HepG2 (cell line): ENCODE data around the gene COG8. TPM values are rescaled to one million over a fixed set of nuclear protein-coding genes. Genes with fewer than 3 reads are reported as not detected.

Experiments used
- ARID5B ChIP-seq: IDR thresholded peaks from 2 replicates; pipeline ENCODE4 v1.4.0; 2020; ENCODE audit warnings: mild to moderate bottlenecking, missing genetic modification reagents
- DPF2 ChIP-seq: sonication (generic); formaldehyde crosslinking; IDR thresholded peaks from 2 replicates; pipeline ENCODE4 v1.4.0; 2020; ENCODE audit warnings: mild to moderate bottlenecking, low read depth, missing genetic modification reagents, borderline replicate concordance
- DRAP1 ChIP-seq: IDR thresholded peaks from 2 replicates; pipeline ENCODE4 v1.6.1; 2016; ENCODE audit warnings: missing genetic modification reagents, missing compliant biosample characterization
- FLYWCH1 ChIP-seq: sonication (generic); formaldehyde crosslinking; IDR thresholded peaks from 2 replicates; pipeline ENCODE4 v1.8.1; 2023; ENCODE audit warnings: mild to moderate bottlenecking, missing genetic modification reagents
- HIC2 ChIP-seq: sonication (generic); formaldehyde crosslinking; IDR thresholded peaks from 2 replicates; pipeline ENCODE4 v1.9.0; 2022; ENCODE audit warnings: low read depth, missing genetic modification reagents
- HMGXB3 ChIP-seq: sonication (generic); formaldehyde crosslinking; IDR thresholded peaks from 2 replicates; pipeline ENCODE4 v1.4.0; 2020; ENCODE audit warnings: missing genetic modification reagents, borderline replicate concordance
- HOXA3 ChIP-seq: sonication (generic); formaldehyde crosslinking; IDR thresholded peaks from 2 replicates; pipeline ENCODE4 v1.5.0; 2020; ENCODE audit warnings: missing genetic modification reagents
- MTF1 ChIP-seq: sonication (generic); formaldehyde crosslinking; IDR thresholded peaks from 2 replicates; pipeline ENCODE4 v1.5.0; 2020; ENCODE audit warnings: missing genetic modification reagents
- SP5 ChIP-seq: IDR thresholded peaks from 2 replicates; pipeline ENCODE4 v1.6.1; 2016; ENCODE audit warnings: low read depth, borderline replicate concordance
- SYNCRIP ChIP-seq: fragments of 200-400 bp; formaldehyde crosslinking; IDR thresholded peaks from 2 replicates; pipeline ENCODE4 v1.6.1; 2018; ENCODE audit warnings: mild to moderate bottlenecking, low read depth, low read length; ENCODE audit not compliant: insufficient read depth
- ZBTB42 ChIP-seq: sonication (generic); formaldehyde crosslinking; IDR thresholded peaks from 2 replicates; pipeline ENCODE4 v1.5.0; 2020; ENCODE audit warnings: mild to moderate bottlenecking, missing genetic modification reagents
- ZEB1 ChIP-seq: IDR thresholded peaks from 2 replicates; pipeline ENCODE4 v1.6.1; 2012; ENCODE audit warnings: mild to moderate bottlenecking, low read depth, inconsistent platforms; ENCODE audit not compliant: insufficient replicate concordance
- ZNF10 ChIP-seq: sonication (generic); formaldehyde crosslinking; IDR thresholded peaks from 2 replicates; pipeline ENCODE4 v1.4.0; 2020; ENCODE audit warnings: mild to moderate bottlenecking, low read depth, missing genetic modification reagents, borderline replicate concordance
- ZNF660 ChIP-seq: sonication (generic); formaldehyde crosslinking; IDR thresholded peaks from 2 replicates; pipeline ENCODE4 v1.5.1; 2020; ENCODE audit warnings: mild to moderate bottlenecking, low read depth, missing genetic modification reagents, borderline replicate concordance
- ZNF800 ChIP-seq: sonication (generic); formaldehyde crosslinking; IDR thresholded peaks from 2 replicates; pipeline ENCODE4 v1.4.0; 2020; ENCODE audit warnings: missing genetic modification reagents
- ZSCAN31 ChIP-seq: sonication (generic); formaldehyde crosslinking; IDR thresholded peaks from 2 replicates; pipeline ENCODE4 v1.5.0; 2020; ENCODE audit warnings: low read depth, mild to moderate bottlenecking, missing genetic modification reagents
- polyA plus RNA-seq, 8 experiments: library from polyadenylated mRNA; depleted of rRNA in 3 of 8; stranded (reverse) in 7 of 8; unstranded in 1 of 8; fragments of >200 nt; fragmentation: Illumina TruSeq in 4 of 8; extraction: Trizol in 4 of 8; gene quantifications; 2 replicates each; pipeline versions ENCODE4 v1.2.1 to v1.2.3, GENCODE V29; 2011 to 2016; ENCODE audit warnings: low read depth in 4 of 8, missing spikeins in 1 of 8, mixed read lengths in 1 of 8; ENCODE audit not compliant: insufficient read depth in 1 of 8
- total RNA-seq, 5 experiments: library from RNA; depleted of rRNA; stranded (reverse); fragments of >200 nt; fragmentation: Illumina TruSeq; extraction: Trizol; gene quantifications; 2 replicates each; pipeline ENCODE4 v1.2.3, GENCODE V29; 2016; ENCODE audit warnings: low read depth in 1 of 5

Gene COG8
- total and polyA plus RNA-seq, 2 of the 13 experiments (the other 11 are each of a cell fraction or from before 2014, with no cell fraction given) = 45.5 to 52.1 TPM

GRCh38 chr16:69326172-69326873 lies 13.0 kb downstream of the COG8 start (continued):
- TF ChIP-seq ZNF800 (CRISPR knock-in tag) = peak; percentile 44; the same call in 1 of the 2 replicates
- TF ChIP-seq HOXA3 (CRISPR knock-in tag) = peak; percentile 89
- TF ChIP-seq HMGXB3 = no peak
- TF ChIP-seq ARID5B (CRISPR knock-in tag) = peak; percentile 83
- TF ChIP-seq SP5 (CRISPR knock-in tag) = no peak; the same call in 1 of the 2 replicates
- TF ChIP-seq ZNF10 (CRISPR knock-in tag) = no peak
- peak; percentile 10 for TF ChIP-seq ZEB1
- no peak for TF ChIP-seq SYNCRIP
- no peak for TF ChIP-seq ZNF660 (CRISPR knock-in tag)
- TF ChIP-seq FLYWCH1 (CRISPR knock-in tag) = no peak
- no peak for TF ChIP-seq ZBTB42
- TF ChIP-seq ZSCAN31 = 0 out of 2 replicates have a peak, but pooled peaks have one; percentile 48
- peak; percentile 55; the same call in 1 of the 2 replicates for TF ChIP-seq DPF2 (CRISPR knock-in tag)
- TF ChIP-seq HIC2 (CRISPR knock-in tag) = no peak
- TF ChIP-seq MTF1 (CRISPR knock-in tag) = no peak
- peak; percentile 28; the same call in 1 of the 2 replicates for TF ChIP-seq DRAP1 (CRISPR knock-in tag)
